Endodermal cell (in vitro differentiated cells): ENCODE data around the gene BORCS6. TPM values are rescaled to one million over a fixed set of nuclear protein-coding genes. Genes with fewer than 3 reads are reported as not detected.

Source experiments
- DNase-seq: peaks from one replicate; pipeline ENCODE4 v3.0.0-alpha.2; 2017
- H3K27ac ChIP-seq: 2 replicates; pipeline ENCODE4 v1.5.1; 2013; ENCODE audit warnings: mild to moderate bottlenecking, low read depth, low read length, moderate library complexity
- H3K27me3 ChIP-seq: 2 replicates; pipeline ENCODE4 v1.6.1; 2013; ENCODE audit warnings: mild to moderate bottlenecking, low read length, moderate library complexity; ENCODE audit not compliant: insufficient read depth, control insufficient read depth, poor library complexity, severe bottlenecking
- H3K36me3 ChIP-seq: 2 replicates; pipeline ENCODE4 v1.7.0; 2013; ENCODE audit warnings: mild to moderate bottlenecking, low read length, moderate library complexity; ENCODE audit not compliant: control insufficient read depth, insufficient read depth
- H3K4me1 ChIP-seq: one replicate; pipeline ENCODE4 v1.7.0; 2013; ENCODE audit warnings: low read length; ENCODE audit not compliant: control insufficient read depth, insufficient read depth
- H3K4me3 ChIP-seq: 2 replicates; pipeline ENCODE4 v1.5.1; 2013; ENCODE audit warnings: mild to moderate bottlenecking, low read length, moderate library complexity
- H3K9ac ChIP-seq: 2 replicates; pipeline ENCODE4 v1.6.1; 2013; ENCODE audit warnings: mild to moderate bottlenecking, low read length, moderate library complexity; ENCODE audit not compliant: poor library complexity, severe bottlenecking; ENCODE audit errors: extremely low read depth
- H3K9me3 ChIP-seq: 2 replicates; pipeline ENCODE4 v1.6.1; 2013; ENCODE audit warnings: mild to moderate bottlenecking, low read length, moderate library complexity; ENCODE audit not compliant: control insufficient read depth
- H3K27ac Mint-ChIP-seq: 2 replicates; pipeline ENCODE4 v1.8.0; 2020; ENCODE audit warnings: mixed read lengths
- H3K27me3 Mint-ChIP-seq: 2 replicates; pipeline ENCODE4 v1.8.0; 2021; ENCODE audit warnings: mild to moderate bottlenecking, mixed read lengths; ENCODE audit not compliant: insufficient read depth
- H3K36me3 Mint-ChIP-seq: 2 replicates; pipeline ENCODE4 v1.8.0; 2020; ENCODE audit warnings: low read depth, mixed read lengths
- H3K4me1 Mint-ChIP-seq: 2 replicates; pipeline ENCODE4 v1.8.0; 2020; ENCODE audit warnings: mixed read lengths
- H3K4me3 Mint-ChIP-seq: 2 replicates; pipeline ENCODE4 v1.8.0; 2020; ENCODE audit warnings: mild to moderate bottlenecking, moderate library complexity, mixed read lengths
- H3K9me3 Mint-ChIP-seq: 2 replicates; pipeline ENCODE4 v1.8.0; 2020; ENCODE audit warnings: mild to moderate bottlenecking, mixed read lengths
- CTCF ChIP-seq: fragments of 200-600 bp; sonication (generic); conservative IDR thresholded peaks from 2 replicates; pipeline ENCODE4 v1.5.0; 2021; ENCODE audit warnings: antibody characterized with exemption, mild to moderate bottlenecking
- WGBS, 2 experiments: methylation state at CpG; one replicate each; pipeline versions ENCODE4 v1.1.5 to v1.1.7; 2013; ENCODE audit warnings: missing lambda C conversion rate in 2 of 2, mixed read lengths in 1 of 2; ENCODE audit not compliant: insufficient coverage in 1 of 2, insufficient read length in 1 of 2; 5-methylcytosine and 5-hydroxymethylcytosine counted together
- long read RNA-seq, 4 experiments: library from polyadenylated mRNA in 2 of 4; library from RNA in 1 of 4; library from capped mRNA in 1 of 4; stranded (forward) in 3 of 4; unstranded in 1 of 4; transcript quantifications; one replicate each; pipeline ENCODE4 v2.0.0, GENCODE V29; 2020 to 2021; ENCODE audit warnings: inconsistent platforms in 1 of 4
- polyA plus RNA-seq, 2 experiments: library from polyadenylated mRNA; stranded (reverse); fragments of 50-300 nt; gene quantifications; one replicate each; pipeline ENCODE4 v1.2.3, GENCODE V29; 2013
- total RNA-seq, 2 donors: library from RNA; stranded (reverse); fragmentation: NEBNext Ultra II Directional in 1 of 2; extraction: Animal tissue kit (Norgen Biotek cat#: 25700) in 1 of 2; gene quantifications; 2 replicates in 1 of 2; 3 replicates in 1 of 2; pipeline ENCODE4 v1.2.1, GENCODE V29; 2021

The BORCS6 gene
- total RNA-seq: 1 to 10 TPM; 4.1 to 5.5 TPM
- 3.5 TPM for polyA plus RNA-seq (2013, experiment 1 of 2)
- polyA plus RNA-seq (2013, experiment 2 of 2): 3.2 TPM
- long read RNA-seq, experiment 1, transcript BORCS6-201 (1 exons, 2,575 nt): major isoform, 12 of 12 reads
- long read RNA-seq, experiment 1, partial matches to known transcripts: 0 of 12 reads
- long read RNA-seq, experiment 1, other reads (novel, unspliced or antisense): 0 of 12 reads
- long read RNA-seq, experiment 2, transcript BORCS6-201 (1 exons, 2,575 nt): major isoform, 9 of 9 reads
- long read RNA-seq, experiment 2, partial matches to known transcripts: 0 of 9 reads
- long read RNA-seq, experiment 2, other reads (novel, unspliced or antisense): 0 of 9 reads
- long read RNA-seq, experiment 3, transcript BORCS6-201 (1 exons, 2,575 nt): major isoform, 116 of 116 reads
- long read RNA-seq, experiment 3, partial matches to known transcripts: 0 of 116 reads
- long read RNA-seq, experiment 3, other reads (novel, unspliced or antisense): 0 of 116 reads
- long read RNA-seq, experiment 4: 0 reads

- no peak for TF ChIP-seq CTCF
- H3K27ac Mint-ChIP-seq: peak within 1 kb of the TSS; percentile 39
- H3K36me3 ChIP-seq: no peaks in the 10 kb centered on the region
- WGBS, 2 experiments: 0% methylated on average over 32 to 70 of the region's 70 CpGs
- H3K4me1 ChIP-seq: peaks cover 14% of the 10 kb centered on the region
- peaks cover 11% of the 10 kb centered on the region for H3K27me3 Mint-ChIP-seq
- H3K27ac ChIP-seq: no peak within 1 kb of the TSS
- peak within 1 kb of the TSS; percentile 48 for H3K9ac ChIP-seq
- H3K27me3 ChIP-seq: no peaks in the 10 kb centered on the region
- H3K9me3 Mint-ChIP-seq: no peaks in the 10 kb centered on the region
- no peak within 1 kb of the TSS for H3K4me3 Mint-ChIP-seq
- peak within 1 kb of the TSS; percentile 94 for H3K4me3 ChIP-seq
- H3K9me3 ChIP-seq: no peaks in the 10 kb centered on the region
- DNase-seq: peak; percentile 100
- H3K36me3 Mint-ChIP-seq: no peaks in the 10 kb centered on the region
- peaks cover 8% of the 10 kb centered on the region for H3K4me1 Mint-ChIP-seq
Measured at GRCh38 chr17:8189711-8190477, at the start of gene BORCS6. Gene BORCS6 (minus strand): TSS chr17:8190180. CDS start chr17:8190140, 40 bp downstream.

GRCh38 chr17:8237886-8238285, 47.9 kb upstream of the BORCS6 start:
- no peaks in the 10 kb centered on the region for H3K27me3 Mint-ChIP-seq
- H3K4me3 Mint-ChIP-seq: no peak overlapping the region
- no peak overlapping the region for H3K27ac ChIP-seq
- no peaks in the 10 kb centered on the region for H3K4me1 Mint-ChIP-seq
- H3K36me3 ChIP-seq: peaks cover 77% of the 10 kb centered on the region
- 88 to 97% methylated on average over 4 of the region's 4 CpGs for WGBS, 2 experiments
- H3K36me3 Mint-ChIP-seq: peaks cover 57% of the 10 kb centered on the region
- no peaks in the 10 kb centered on the region for H3K4me1 ChIP-seq
- no peak overlapping the region for H3K9ac ChIP-seq
- DNase-seq: no peak
- no peak for TF ChIP-seq CTCF
- no peak overlapping the region for H3K27ac Mint-ChIP-seq
- no peaks in the 10 kb centered on the region for H3K27me3 ChIP-seq
- H3K9me3 ChIP-seq: no peaks in the 10 kb centered on the region
- H3K9me3 Mint-ChIP-seq: no peaks in the 10 kb centered on the region
- H3K4me3 ChIP-seq: no peak overlapping the region

GRCh38 chr17:8237175-8237574, 47.2 kb upstream of the BORCS6 start:
- no peak overlapping the region for H3K4me3 Mint-ChIP-seq
- no peak overlapping the region for H3K27ac Mint-ChIP-seq
- peaks cover 84% of the 10 kb centered on the region for H3K36me3 ChIP-seq
- no peak for TF ChIP-seq CTCF
- no peak overlapping the region for H3K9ac ChIP-seq
- no peaks in the 10 kb centered on the region for H3K27me3 ChIP-seq
- 97 to 98% methylated on average over 5 to 7 of the region's 7 CpGs for WGBS, 2 experiments
- H3K9me3 ChIP-seq: no peaks in the 10 kb centered on the region
- no peaks in the 10 kb centered on the region for H3K4me1 ChIP-seq
- DNase-seq: no peak
- H3K36me3 Mint-ChIP-seq: peaks cover 63% of the 10 kb centered on the region
- no peaks in the 10 kb centered on the region for H3K27me3 Mint-ChIP-seq
- no peaks in the 10 kb centered on the region for H3K4me1 Mint-ChIP-seq
- no peaks in the 10 kb centered on the region for H3K9me3 Mint-ChIP-seq
- H3K4me3 ChIP-seq: no peak overlapping the region
- H3K27ac ChIP-seq: no peak overlapping the region
